ENCODE measurements around the gene CDK4. TPM values are rescaled to one million over a fixed set of nuclear protein-coding genes. Genes with fewer than 3 reads are reported as not detected.

CDK4 gene
- polyA plus RNA-seq, 6 donors from 2014 or later = 63.2 to 99.0 (median 67.8) TPM

GRCh38 chr12:57758552-57759359, 6.6 kb upstream of the CDK4 start:
- H3K36me3 Mint-ChIP-seq = peaks cover 7 to 8% of the 10 kb centered on the region in 2 donors
- no peak for ATAC-seq (ENCODE audit: low read depth in 2 of 2)
- no peaks in the 10 kb centered on the region for H3K9me3 Mint-ChIP-seq
- peak overlapping the region in 4 of 8 donors; percentile 44 to 74 (median 52) for H3K4me3 Mint-ChIP-seq
- H3K27ac Mint-ChIP-seq = peak overlapping the region in 2 of 6 donors; percentile 49 to 74
- H3K4me1 Mint-ChIP-seq = peaks cover 53 to 64% (median 59%) of the 10 kb centered on the region in 3 donors
- H3K27me3 Mint-ChIP-seq = no peaks in the 10 kb centered on the region
- no peak for DNase-seq

- ATAC-seq (ENCODE audit: low read depth in 2 of 2) (no peak), DNase-seq (no peak)
- Mint-ChIP-seq H3K36me3 (peaks cover 7 to 8% of the 10 kb centered on the region in 2 donors), H3K4me3 (peak overlapping the region in 3 of 8 donors; percentile 30 to 55 (median 46)), H3K4me1 (peaks cover 61 to 66% (median 65%) of the 10 kb centered on the region in 3 donors), H3K27ac (peak overlapping the region in 1 of 6 donors; percentile 83), H3K27me3 (no peaks in the 10 kb centered on the region), H3K9me3 (no peaks in the 10 kb centered on the region)
Observed at GRCh38 chr12:57757771-57758170, 5.7 kb upstream of the CDK4 start.

GRCh38 chr12:57756406-57757341, 4.6 kb upstream of the CDK4 start:
- DNase-seq (peak; percentile 60), ATAC-seq (ENCODE audit: low read depth in 2 of 2) (peak; percentile 18 to 20)
- Mint-ChIP-seq H3K4me3 (peak overlapping the region; percentile 83 to 96 (median 92)), H3K36me3 (peaks cover 7 to 8% of the 10 kb centered on the region in 2 donors), H3K9me3 (no peaks in the 10 kb centered on the region), H3K27ac (peak overlapping the region; percentile 66 to 98 (median 95)), H3K27me3 (no peaks in the 10 kb centered on the region), H3K4me1 (peaks cover 64 to 76% (median 74%) of the 10 kb centered on the region in 3 donors)

GRCh38 chr12:57755454-57756372, 3.6 kb upstream of the CDK4 start:
- ATAC-seq (ENCODE audit: low read depth in 2 of 2) (peak; percentile 24 to 28), DNase-seq (peak; percentile 67)
- H3K27me3 Mint-ChIP-seq = no peaks in the 10 kb centered on the region
- H3K9me3 Mint-ChIP-seq = no peaks in the 10 kb centered on the region
- peak overlapping the region; percentile 83 to 96 (median 92) for H3K4me3 Mint-ChIP-seq
- H3K4me1 Mint-ChIP-seq = peaks cover 63 to 81% (median 74%) of the 10 kb centered on the region in 3 donors
- H3K27ac Mint-ChIP-seq = peak overlapping the region; percentile 66 to 98 (median 95)
- peaks cover 7 to 8% of the 10 kb centered on the region in 2 donors for H3K36me3 Mint-ChIP-seq

GRCh38 chr12:57755194-57755453, 3.0 kb upstream of the CDK4 start:
- DNase-seq = no peak
- no peaks in the 10 kb centered on the region for H3K27me3 Mint-ChIP-seq
- no peaks in the 10 kb centered on the region for H3K9me3 Mint-ChIP-seq
- peaks cover 7 to 8% of the 10 kb centered on the region in 2 donors for H3K36me3 Mint-ChIP-seq
- peak overlapping the region in 1 of 6 donors; percentile 91 for H3K27ac Mint-ChIP-seq
- no peak for ATAC-seq (ENCODE audit: low read depth in 2 of 2)
- H3K4me3 Mint-ChIP-seq = peak overlapping the region in 3 of 8 donors; percentile 84 to 85 (median 85)
- peaks cover 62 to 83% (median 70%) of the 10 kb centered on the region in 3 donors for H3K4me1 Mint-ChIP-seq

- DNase-seq (peak; percentile 73), ATAC-seq (ENCODE audit: low read depth in 2 of 2) (peak; percentile 17 to 20)
- peaks cover 4 to 7% of the 10 kb centered on the region in 2 donors for H3K36me3 Mint-ChIP-seq
- H3K4me3 Mint-ChIP-seq = peak within 1 kb of the TSS; percentile 85 to 97 (median 94)
- no peaks in the 10 kb centered on the region for H3K27me3 Mint-ChIP-seq
- peaks cover 56 to 79% (median 66%) of the 10 kb centered on the region in 3 donors for H3K4me1 Mint-ChIP-seq
- peak within 1 kb of the TSS; percentile 91 to 99 (median 97) for H3K27ac Mint-ChIP-seq
- H3K9me3 Mint-ChIP-seq = no peaks in the 10 kb centered on the region
Observed at GRCh38 chr12:57754411-57755193, 2.5 kb upstream of the CDK4 start, which contains the start of gene MARCHF9. MARCHF9 (plus strand) TSS chr12:57755103; CDS start chr12:57755529, 426 bp downstream.

GRCh38 chr12:57753756-57754337, 1.7 kb upstream of the CDK4 start:
- peak overlapping the region; percentile 84 to 97 (median 92) for H3K4me3 Mint-ChIP-seq
- H3K4me1 Mint-ChIP-seq = peaks cover 51 to 72% (median 59%) of the 10 kb centered on the region in 3 donors
- H3K9me3 Mint-ChIP-seq = no peaks in the 10 kb centered on the region
- no peak for ATAC-seq (ENCODE audit: low read depth in 2 of 2)
- peaks cover 0 to 7% of the 10 kb centered on the region in 2 donors for H3K36me3 Mint-ChIP-seq
- peak overlapping the region; percentile 83 to 99 (median 96) for H3K27ac Mint-ChIP-seq
- H3K27me3 Mint-ChIP-seq = no peaks in the 10 kb centered on the region
- DNase-seq = no peak

GRCh38 chr12:57752668-57753000, 524 bp upstream of the CDK4 start:
- Mint-ChIP-seq H3K27ac (peak overlapping the region; percentile 83 to 99 (median 96)), H3K27me3 (no peaks in the 10 kb centered on the region), H3K4me1 (peaks cover 45 to 63% (median 53%) of the 10 kb centered on the region in 3 donors), H3K36me3 (no peaks in the 10 kb centered on the region), H3K9me3 (no peaks in the 10 kb centered on the region), H3K4me3 (peak overlapping the region; percentile 85 to 98 (median 94))
- DNase-seq (no peak), ATAC-seq (ENCODE audit: low read depth in 2 of 2) (no peak)

- Mint-ChIP-seq H3K27ac (peak overlapping the region; percentile 83 to 99 (median 96)), H3K9me3 (no peaks in the 10 kb centered on the region), H3K36me3 (no peaks in the 10 kb centered on the region), H3K4me3 (peak overlapping the region; percentile 85 to 98 (median 94)), H3K4me1 (peaks cover 43 to 54% (median 47%) of the 10 kb centered on the region in 3 donors), H3K27me3 (no peaks in the 10 kb centered on the region)
- no peak for ATAC-seq (ENCODE audit: low read depth in 2 of 2)
- no peak for DNase-seq
Observed at GRCh38 chr12:57751432-57751787, 700 bp downstream of the CDK4 start.

- H3K27me3 Mint-ChIP-seq = no peaks in the 10 kb centered on the region
- peak overlapping the region in 3 of 6 donors; percentile 91 to 99 (median 95) for H3K27ac Mint-ChIP-seq
- H3K4me3 Mint-ChIP-seq = peak overlapping the region; percentile 78 to 98 (median 92)
- ATAC-seq (ENCODE audit: low read depth in 2 of 2) = no peak
- H3K36me3 Mint-ChIP-seq = no peaks in the 10 kb centered on the region
- peaks cover 44 to 55% (median 49%) of the 10 kb centered on the region in 3 donors for H3K4me1 Mint-ChIP-seq
- no peak for DNase-seq
- no peaks in the 10 kb centered on the region for H3K9me3 Mint-ChIP-seq
Observed at GRCh38 chr12:57750561-57751431, 1.3 kb downstream of the CDK4 start.

- H3K27me3 Mint-ChIP-seq = no peaks in the 10 kb centered on the region
- no peak overlapping the region for H3K27ac Mint-ChIP-seq
- no peaks in the 10 kb centered on the region for H3K9me3 Mint-ChIP-seq
- H3K4me1 Mint-ChIP-seq = peaks cover 51 to 62% (median 57%) of the 10 kb centered on the region in 3 donors
- DNase-seq (no peak), ATAC-seq (ENCODE audit: low read depth in 2 of 2) (no peak)
- peak overlapping the region in 1 of 8 donors; percentile 26 for H3K4me3 Mint-ChIP-seq
- no peaks in the 10 kb centered on the region for H3K36me3 Mint-ChIP-seq
Observed at GRCh38 chr12:57749061-57749460, 3.0 kb downstream of the CDK4 start.

All from naive B cell (primary cell).